Measurements from ENCODE around the gene MFSD11.

DNA sequence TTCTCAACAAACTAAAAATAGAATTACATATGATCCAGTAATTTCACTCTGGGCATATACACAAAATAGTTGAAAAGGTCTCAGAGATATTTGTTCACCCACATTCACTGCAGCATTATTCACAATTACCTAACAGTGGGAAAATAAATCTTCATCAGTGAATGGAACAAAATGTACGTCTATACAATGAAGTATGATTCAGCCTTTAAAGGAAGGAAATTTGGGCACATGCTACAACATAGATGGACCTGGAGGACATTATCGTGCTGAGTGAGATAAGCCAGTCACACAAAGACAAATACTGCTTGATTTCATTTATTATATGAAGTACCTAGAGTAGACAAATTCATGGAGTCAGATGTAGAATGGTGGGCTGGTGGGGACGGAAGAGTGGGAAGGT, 47.0 kb downstream of the MFSD11 start:
- TF ChIP-seq, protein P1, sequence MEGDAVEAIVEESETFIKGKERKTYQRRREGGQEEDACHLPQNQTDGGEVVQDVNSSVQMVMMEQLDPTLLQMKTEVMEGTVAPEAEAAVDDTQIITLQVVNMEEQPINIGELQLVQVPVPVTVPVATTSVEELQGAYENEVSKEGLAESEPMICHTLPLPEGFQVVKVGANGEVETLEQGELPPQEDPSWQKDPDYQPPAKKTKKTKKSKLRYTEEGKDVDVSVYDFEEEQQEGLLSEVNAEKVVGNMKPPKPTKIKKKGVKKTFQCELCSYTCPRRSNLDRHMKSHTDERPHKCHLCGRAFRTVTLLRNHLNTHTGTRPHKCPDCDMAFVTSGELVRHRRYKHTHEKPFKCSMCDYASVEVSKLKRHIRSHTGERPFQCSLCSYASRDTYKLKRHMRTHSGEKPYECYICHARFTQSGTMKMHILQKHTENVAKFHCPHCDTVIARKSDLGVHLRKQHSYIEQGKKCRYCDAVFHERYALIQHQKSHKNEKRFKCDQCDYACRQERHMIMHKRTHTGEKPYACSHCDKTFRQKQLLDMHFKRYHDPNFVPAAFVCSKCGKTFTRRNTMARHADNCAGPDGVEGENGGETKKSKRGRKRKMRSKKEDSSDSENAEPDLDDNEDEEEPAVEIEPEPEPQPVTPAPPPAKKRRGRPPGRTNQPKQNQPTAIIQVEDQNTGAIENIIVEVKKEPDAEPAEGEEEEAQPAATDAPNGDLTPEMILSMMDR (IDR thresholded peaks at IDR 0.05): no peak
- no peak for TF ChIP-seq POLR2A (IDR thresholded peaks at IDR 0.05)
- no peak for TF ChIP-seq POLR2AphosphoS5 (IDR thresholded peaks at IDR 0.05; ENCODE audit: insufficient read depth in 1 of 2, low read depth in 1 of 2)
